ENCODE results near the gene ETFA. TPM values are rescaled to one million over a fixed set of nuclear protein-coding genes. Genes with fewer than 3 reads are reported as not detected.

Gene ETFA
- total RNA-seq, 1 experiment from 2014 or later: 147 TPM

DNA sequence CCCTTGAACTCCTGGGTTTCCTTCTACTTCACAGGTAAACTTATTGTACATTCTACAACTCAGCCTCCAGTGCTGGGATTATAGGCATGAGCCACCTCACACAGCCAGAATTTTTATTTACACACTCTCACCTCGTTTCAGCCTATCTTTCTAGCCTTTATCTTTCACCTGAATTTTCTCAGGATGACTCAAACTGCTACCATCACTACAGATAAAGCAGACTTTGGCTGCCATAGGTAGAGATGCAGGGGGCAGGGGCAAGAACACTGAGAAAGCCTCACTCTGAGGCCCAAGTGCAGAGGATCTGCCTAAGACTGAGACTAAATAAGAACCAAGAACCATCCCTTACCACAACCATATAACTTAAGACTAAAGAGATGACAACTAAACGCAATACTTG lies 59.0 kb downstream of the ETFA start:
- no peaks in the 10 kb centered on the region for H3K36me3 ChIP-seq (replicated peaks; ENCODE audit: control insufficient read depth, insufficient read depth, low read length)
- no peak for DNase-seq

DNA sequence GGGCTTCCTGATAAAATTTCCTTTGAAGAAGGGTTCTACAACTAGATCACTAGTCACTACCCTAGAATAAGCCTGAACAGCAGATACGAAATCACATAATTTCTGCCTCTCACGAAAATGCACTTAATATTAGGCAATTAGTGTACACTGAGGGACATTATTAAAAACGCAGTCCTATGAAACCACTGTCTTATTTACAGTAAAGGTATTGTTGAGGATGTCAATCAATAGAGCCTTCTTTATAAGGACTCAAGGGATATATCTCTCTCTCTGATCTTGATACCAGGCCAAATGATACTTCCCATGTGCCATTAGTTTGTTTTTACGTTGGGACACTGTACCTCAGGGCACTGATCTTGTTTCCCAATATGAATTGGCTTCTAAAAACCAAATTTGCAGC lies 59.6 kb downstream of the ETFA start:
- H3K36me3 ChIP-seq (replicated peaks; ENCODE audit: control insufficient read depth, insufficient read depth, low read length): no peaks in the 10 kb centered on the region
- H3K4me3 ChIP-seq (ENCODE audit: insufficient read depth, low read depth, low read length): no peak overlapping the region
- no peak for DNase-seq
- no peaks in the 10 kb centered on the region for H3K27me3 ChIP-seq (ENCODE audit: control insufficient read depth, insufficient read depth, low read length)

More for the DNA sequence above, 59.0 kb downstream of the ETFA start:
- H3K4me3 ChIP-seq (ENCODE audit: insufficient read depth, low read depth, low read length): no peak overlapping the region
- H3K27me3 ChIP-seq (ENCODE audit: control insufficient read depth, insufficient read depth, low read length): no peaks in the 10 kb centered on the region

DNA sequence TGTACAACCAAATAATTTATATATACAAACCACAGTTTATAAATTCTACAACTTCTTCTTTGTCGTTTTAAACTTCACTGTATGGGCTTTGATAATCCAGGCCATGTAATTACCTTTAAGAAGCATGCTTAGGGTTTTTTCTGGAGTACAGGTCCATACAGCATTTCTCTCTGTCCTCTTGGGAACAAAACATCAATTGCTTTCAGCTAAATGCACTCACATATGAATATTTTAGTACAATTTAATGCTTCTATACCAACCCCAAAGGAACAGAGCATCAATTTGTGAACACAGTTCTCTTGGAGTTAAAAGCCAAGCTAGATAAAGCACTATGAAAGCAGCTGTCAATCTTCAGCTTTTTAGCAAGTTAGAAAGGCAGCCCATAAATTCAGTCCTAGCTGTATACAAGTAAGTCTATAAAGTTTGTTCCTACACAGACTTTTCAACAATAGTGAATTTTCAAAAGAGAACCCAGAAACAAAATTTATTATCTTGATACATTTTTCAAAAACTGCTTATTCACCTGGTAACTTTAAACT lies 66.1 kb downstream of the ETFA start:
- no peaks in the 10 kb centered on the region for H3K36me3 ChIP-seq (replicated peaks; ENCODE audit: control insufficient read depth, insufficient read depth, low read length)
- no peak for DNase-seq
- no peaks in the 10 kb centered on the region for H3K27me3 ChIP-seq (ENCODE audit: control insufficient read depth, insufficient read depth, low read length)
- no peak overlapping the region for H3K4me3 ChIP-seq (ENCODE audit: insufficient read depth, low read depth, low read length)

DNA sequence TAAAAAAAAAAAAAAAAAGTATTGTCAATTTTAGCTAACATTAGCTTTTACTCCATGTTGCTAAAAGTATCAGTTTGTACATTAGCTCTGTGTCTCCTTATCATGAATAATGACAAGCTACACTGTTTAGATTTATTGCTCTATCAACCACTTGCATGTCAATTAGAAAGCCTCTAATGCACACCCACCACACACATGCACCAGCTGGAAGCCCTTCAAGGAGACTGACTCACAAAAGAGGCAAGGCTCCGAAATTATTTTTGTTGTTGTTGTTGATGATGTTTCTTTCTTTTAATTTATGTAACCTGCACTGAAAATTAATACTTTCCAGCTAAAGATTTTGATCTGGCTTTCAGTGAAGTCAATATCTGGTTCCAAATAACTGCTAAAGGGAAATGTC lies 71.5 kb downstream of the ETFA start:
- Histone ChIP-seq H3K36me3 (replicated peaks; ENCODE audit: control insufficient read depth, insufficient read depth, low read length) (no peaks in the 10 kb centered on the region), H3K4me3 (ENCODE audit: insufficient read depth, low read depth, low read length) (no peak overlapping the region), H3K27me3 (ENCODE audit: control insufficient read depth, insufficient read depth, low read length) (no peaks in the 10 kb centered on the region)
- DNase-seq: no peak

DNA sequence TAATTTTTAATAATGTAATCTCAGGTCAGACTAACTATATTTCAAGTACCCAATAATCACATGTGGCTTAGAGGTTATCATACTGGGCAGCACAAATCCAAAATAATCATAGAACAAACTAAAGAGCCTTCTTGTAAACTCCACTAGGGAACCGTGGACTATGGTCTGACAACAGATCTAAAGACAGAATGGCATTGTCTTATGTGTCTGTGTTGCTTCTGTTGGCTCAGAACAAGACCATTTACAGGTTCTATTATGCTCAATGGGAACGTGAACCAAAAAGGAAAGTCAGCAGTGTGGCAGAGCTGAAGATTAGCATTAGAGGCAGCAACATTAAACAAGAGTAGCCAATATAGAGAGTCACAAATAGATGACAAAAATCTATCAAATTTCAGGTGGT lies 74.9 kb downstream of the ETFA start:
- H3K36me3 ChIP-seq (replicated peaks; ENCODE audit: control insufficient read depth, insufficient read depth, low read length): no peaks in the 10 kb centered on the region
- no peak for DNase-seq
- H3K4me3 ChIP-seq (ENCODE audit: insufficient read depth, low read depth, low read length): no peak overlapping the region
- H3K27me3 ChIP-seq (ENCODE audit: control insufficient read depth, insufficient read depth, low read length): no peaks in the 10 kb centered on the region

DNA sequence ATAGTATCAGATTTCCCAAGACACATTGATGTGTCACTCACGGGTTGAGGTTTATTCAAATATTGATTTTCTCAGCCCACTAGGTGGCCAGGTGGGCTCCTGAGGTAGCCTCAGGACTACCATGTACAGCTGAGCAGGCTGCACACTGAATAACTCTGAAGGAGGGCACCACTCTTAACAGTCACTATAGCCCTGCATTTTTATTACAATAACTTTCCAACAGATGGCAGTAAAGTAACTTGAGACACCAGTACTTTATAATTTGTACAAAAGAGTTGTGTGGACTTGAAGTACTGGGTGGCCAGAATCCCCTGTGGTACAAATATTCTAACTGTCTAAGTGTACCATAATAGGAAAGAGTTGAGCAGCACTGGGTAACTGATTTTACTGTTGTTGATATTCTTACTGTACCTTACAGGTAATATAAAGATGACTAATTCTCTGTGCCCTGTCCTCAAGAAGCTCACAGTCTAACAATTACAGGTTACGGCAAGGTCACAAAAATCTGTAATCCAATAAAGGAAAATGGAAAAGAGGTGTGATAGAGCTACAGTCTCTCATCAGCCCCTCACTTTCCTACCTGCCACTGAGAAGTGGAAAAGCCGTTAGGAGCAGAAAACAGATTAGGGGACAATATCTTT lies 76.0 kb downstream of the ETFA start:
- Histone ChIP-seq H3K27me3 (ENCODE audit: control insufficient read depth, insufficient read depth, low read length) (no peaks in the 10 kb centered on the region), H3K4me3 (ENCODE audit: insufficient read depth, low read depth, low read length) (no peak overlapping the region), H3K36me3 (replicated peaks; ENCODE audit: control insufficient read depth, insufficient read depth, low read length) (peaks cover 1% of the 10 kb centered on the region; the same call in 1 of the 2 replicates)
- peak; percentile 37 for DNase-seq

DNA sequence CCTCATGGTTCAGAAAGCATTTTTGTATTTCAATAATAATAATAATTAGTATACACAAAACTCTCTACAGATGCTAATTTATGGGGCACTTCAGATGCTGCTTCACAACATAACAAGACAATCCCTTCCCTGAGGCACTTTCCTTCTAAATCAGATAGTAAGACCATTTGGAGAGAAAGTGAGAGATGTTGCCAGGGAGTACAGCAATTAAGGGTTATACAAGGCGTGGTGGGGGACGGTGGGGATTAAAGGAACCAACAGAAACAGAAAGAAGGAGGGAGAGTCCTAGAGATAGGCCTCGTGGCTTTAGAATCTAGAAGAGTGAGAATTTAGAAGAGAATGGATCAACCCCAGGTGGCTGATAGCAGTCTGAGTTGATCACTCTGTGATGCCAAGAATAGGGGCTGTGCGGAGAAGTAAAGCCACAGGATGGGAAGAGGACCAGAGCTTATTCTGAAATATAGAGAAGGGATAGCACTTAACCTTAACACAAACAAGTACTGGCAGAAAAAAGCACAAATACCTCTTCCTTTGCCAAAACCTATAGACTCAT lies 76.9 kb downstream of the ETFA start:
- Histone ChIP-seq H3K4me3 (ENCODE audit: insufficient read depth, low read depth, low read length) (no peak overlapping the region), H3K27me3 (ENCODE audit: control insufficient read depth, insufficient read depth, low read length) (no peaks in the 10 kb centered on the region), H3K36me3 (replicated peaks; ENCODE audit: control insufficient read depth, insufficient read depth, low read length) (peaks cover 1% of the 10 kb centered on the region; the same call in 1 of the 2 replicates)
- peak; percentile 36 for DNase-seq

DNA sequence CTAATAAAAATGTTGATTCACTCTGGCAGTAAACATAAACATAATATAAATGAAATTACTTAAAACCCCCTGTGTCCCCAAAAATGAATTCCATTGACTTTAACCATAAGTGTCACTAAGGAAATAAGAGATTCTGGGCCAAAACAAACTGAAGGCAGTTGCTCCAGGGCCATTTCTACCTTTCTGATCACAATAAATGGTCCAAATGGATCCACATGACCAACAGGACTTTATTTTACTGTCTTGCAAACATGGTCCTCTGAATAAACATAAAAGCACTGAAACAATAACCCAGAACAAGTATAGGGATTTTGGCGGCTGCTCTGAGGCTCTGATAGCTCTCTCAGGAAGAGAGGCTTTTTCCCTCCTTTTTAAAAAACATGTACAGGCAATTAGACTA lies 77.3 kb downstream of the ETFA start:
- no peak for DNase-seq

DNA sequence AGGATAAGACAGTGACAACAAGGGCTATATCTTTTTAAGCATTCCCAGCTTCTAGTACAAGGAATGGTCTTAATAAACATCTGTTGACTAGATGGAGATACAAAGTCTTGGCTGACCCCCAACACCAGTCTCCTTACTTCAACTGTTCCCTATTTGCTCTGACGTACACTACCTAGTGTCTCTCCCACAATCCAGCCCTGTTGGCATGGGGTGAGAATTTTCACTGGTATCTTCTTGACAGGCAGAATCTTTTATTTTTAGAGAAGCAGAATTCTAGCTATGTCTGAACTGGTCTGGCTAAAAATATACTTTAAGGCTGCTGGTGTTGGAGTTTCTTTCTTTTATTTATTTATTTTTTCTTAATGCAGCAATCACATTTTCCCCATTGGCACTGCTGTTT lies 82.0 kb downstream of the ETFA start:
- Histone ChIP-seq H3K36me3 (replicated peaks; ENCODE audit: control insufficient read depth, insufficient read depth, low read length) (peaks cover 3% of the 10 kb centered on the region), H3K4me3 (ENCODE audit: insufficient read depth, low read depth, low read length) (no peak overlapping the region), H3K27me3 (ENCODE audit: control insufficient read depth, insufficient read depth, low read length) (no peaks in the 10 kb centered on the region)
- no peak for DNase-seq

More for the DNA sequence above, 77.3 kb downstream of the ETFA start:
- H3K27me3 ChIP-seq (ENCODE audit: control insufficient read depth, insufficient read depth, low read length): no peaks in the 10 kb centered on the region
- H3K36me3 ChIP-seq (replicated peaks; ENCODE audit: control insufficient read depth, insufficient read depth, low read length): peaks cover 1% of the 10 kb centered on the region; the same call in 1 of the 2 replicates
- no peak overlapping the region for H3K4me3 ChIP-seq (ENCODE audit: insufficient read depth, low read depth, low read length)

DNA sequence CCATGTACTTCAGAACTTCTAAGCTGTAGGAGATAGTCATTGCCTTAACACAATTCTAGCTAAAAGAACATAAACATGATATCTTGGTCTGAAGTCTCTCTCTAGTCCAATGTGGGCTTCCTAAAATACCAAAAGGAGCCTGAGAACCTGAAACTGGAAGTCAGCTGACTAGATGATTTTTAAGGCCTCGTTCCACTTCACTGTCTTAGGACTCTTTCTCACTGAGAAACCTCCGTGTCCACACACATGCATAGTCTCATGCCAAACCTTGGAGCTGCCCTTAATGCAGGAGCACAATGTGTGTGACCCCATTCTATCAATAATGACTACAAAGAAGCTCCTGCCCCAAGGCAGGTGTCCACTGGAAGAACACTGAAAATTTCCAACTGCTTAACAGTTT lies 87.7 kb downstream of the ETFA start:
- Histone ChIP-seq H3K27me3 (ENCODE audit: control insufficient read depth, insufficient read depth, low read length) (no peaks in the 10 kb centered on the region), H3K4me3 (ENCODE audit: insufficient read depth, low read depth, low read length) (no peak overlapping the region), H3K36me3 (replicated peaks; ENCODE audit: control insufficient read depth, insufficient read depth, low read length) (peaks cover 2% of the 10 kb centered on the region)
- no peak for DNase-seq

DNA sequence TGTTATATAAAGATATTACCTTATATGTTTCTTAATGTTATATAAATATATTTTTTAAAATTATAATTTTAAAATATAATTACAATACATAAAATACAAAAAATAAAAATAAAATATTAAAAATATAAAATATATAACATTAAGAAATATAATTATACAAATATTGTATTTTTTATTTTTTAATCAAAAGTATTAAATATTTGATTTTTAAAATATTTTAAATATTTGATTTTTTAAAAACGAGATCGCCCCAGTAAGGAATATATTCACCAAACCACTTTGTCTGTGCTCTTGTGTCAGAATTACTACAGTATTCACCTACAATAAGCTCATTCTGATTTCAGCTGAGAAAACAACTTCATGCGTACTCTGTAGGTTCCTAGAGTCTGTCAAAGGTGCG lies 89.1 kb downstream of the ETFA start:
- Histone ChIP-seq H3K4me3 (ENCODE audit: insufficient read depth, low read depth, low read length) (no peak overlapping the region), H3K36me3 (replicated peaks; ENCODE audit: control insufficient read depth, insufficient read depth, low read length) (peaks cover 2% of the 10 kb centered on the region)
- DNase-seq: no peak

DNA sequence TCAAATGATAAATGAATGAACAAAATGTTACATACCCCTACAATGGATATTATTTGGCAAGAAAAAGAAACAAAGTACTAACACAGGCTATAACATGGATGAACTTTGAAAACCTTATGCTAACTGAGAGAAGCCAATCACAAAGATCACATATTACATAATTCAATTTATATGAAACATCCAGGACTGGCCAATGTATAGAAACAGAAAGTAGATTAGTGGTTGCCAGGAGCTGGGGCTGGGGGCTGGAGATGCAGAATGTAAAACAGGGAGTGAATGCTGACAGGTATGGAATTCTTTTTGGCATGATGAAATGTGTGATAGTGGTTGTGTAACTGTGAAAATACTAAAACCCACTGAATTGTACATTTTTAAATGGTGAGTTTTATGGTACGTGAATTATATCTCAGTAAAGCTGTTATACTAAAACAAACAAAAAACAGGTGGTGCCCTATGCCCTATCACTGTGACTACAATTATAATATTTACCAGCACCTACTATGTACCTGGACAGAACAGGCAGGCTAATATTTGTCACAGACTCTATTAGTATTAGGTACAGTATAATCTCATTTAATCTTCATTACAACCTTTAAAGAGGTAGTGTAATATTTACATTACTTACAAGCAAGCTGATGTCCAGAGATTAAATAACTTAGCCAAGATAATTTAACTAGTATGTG lies 90.0 kb downstream of the ETFA start:
- H3K4me3 ChIP-seq (ENCODE audit: insufficient read depth, low read depth, low read length): no peak overlapping the region
- DNase-seq: no peak
- H3K27me3 ChIP-seq (ENCODE audit: control insufficient read depth, insufficient read depth, low read length): no peaks in the 10 kb centered on the region
- H3K36me3 ChIP-seq (replicated peaks; ENCODE audit: control insufficient read depth, insufficient read depth, low read length): peaks cover 2% of the 10 kb centered on the region

More for the DNA sequence above, 89.1 kb downstream of the ETFA start:
- no peaks in the 10 kb centered on the region for H3K27me3 ChIP-seq (ENCODE audit: control insufficient read depth, insufficient read depth, low read length)

DNA sequence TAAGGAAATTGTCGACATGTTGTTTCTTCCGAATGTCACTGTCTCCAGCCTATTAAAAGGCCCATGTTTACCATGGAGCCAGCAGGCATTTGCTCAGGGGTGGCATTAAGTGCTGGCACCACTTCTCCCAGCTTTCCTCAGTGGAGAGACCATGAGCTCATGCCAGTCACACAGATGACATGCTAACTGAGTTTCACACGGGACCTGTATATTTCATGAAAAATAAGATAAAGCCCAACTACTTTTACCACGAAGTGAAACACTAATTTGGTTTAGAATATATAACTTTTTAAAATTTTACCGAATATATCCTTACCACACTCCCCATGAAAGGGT lies 93.4 kb downstream of the ETFA start:
- Histone ChIP-seq H3K4me3 (ENCODE audit: insufficient read depth, low read depth, low read length) (no peak overlapping the region), H3K27me3 (ENCODE audit: control insufficient read depth, insufficient read depth, low read length) (no peaks in the 10 kb centered on the region), H3K36me3 (replicated peaks; ENCODE audit: control insufficient read depth, insufficient read depth, low read length) (no peaks in the 10 kb centered on the region; the same call in none of the 2 replicates)
- DNase-seq: no peak

DNA sequence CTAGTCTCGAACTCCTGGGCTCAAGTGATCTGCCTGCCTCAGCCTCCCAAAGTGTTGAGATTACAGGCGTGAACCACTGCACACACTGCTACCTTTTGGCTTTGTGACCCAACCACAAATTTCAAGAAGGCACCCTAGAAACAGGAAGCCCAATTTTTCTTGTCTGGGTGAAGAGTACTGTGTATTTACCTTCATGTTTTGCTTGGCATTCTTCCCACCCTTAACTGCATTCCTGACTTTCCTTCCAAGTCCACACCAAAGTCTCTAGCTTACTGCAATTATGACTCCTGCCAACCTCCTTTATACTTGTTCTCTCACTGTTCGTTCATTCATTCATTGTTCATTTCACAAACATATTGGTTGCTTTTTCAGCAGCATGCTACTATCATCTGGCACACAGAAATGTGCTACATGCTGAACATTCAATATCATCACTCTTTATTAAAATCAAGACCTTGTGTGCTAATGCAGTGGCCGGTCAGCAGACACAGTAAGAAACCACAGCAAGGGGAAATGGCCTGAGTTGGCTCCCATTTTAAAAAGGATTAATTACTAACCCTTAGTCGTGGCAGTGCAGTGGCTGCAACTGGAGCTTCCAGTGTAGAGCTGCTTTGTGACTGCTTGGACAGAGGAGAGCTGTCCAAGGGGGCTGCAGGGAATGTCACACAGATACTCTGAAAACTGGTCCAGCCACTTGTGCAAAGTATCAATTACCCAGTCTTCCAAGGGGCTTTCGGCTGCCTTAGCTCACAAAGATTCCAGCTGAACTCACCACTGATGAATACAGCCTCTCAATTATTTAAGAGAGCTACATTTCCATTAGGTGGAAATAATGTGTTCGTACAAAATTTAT lies 94.0 kb downstream of the ETFA start:
- Histone ChIP-seq H3K27me3 (ENCODE audit: control insufficient read depth, insufficient read depth, low read length) (no peaks in the 10 kb centered on the region), H3K4me3 (ENCODE audit: insufficient read depth, low read depth, low read length) (no peak overlapping the region), H3K36me3 (replicated peaks; ENCODE audit: control insufficient read depth, insufficient read depth, low read length) (no peaks in the 10 kb centered on the region; the same call in none of the 2 replicates)
- no peak for DNase-seq

Measured in H7 (cell line).